NOMO-1 treated with dmso at 0.1 percent for 144 hours (cell line): Measurements from ENCODE around the gene METTL1.
"Not testable (repeated sequence)": the region's sequence is repeated elsewhere in the genome, so short reads cannot be mapped to it uniquely, and the experiment has no call there.

Source experiments
- DNase-seq: peaks from one replicate; lab custom pipeline; 2025; ENCODE audit not compliant: unreplicated experiment; lab: John Stamatoyannopoulos, UW

The METTL1 gene

GRCh38 chr12:57726151-57726883, 45.6 kb downstream of the METTL1 start:
- no peak for DNase-seq

- DNase-seq, result no peak
Measured at GRCh38 chr12:57725851-57726150, 46.1 kb downstream of the METTL1 start.

GRCh38 chr12:57724936-57725740, 46.8 kb downstream of the METTL1 start:
- no peak for DNase-seq

GRCh38 chr12:57724003-57724935, 47.6 kb downstream of the METTL1 start:
- DNase-seq, result no peak

- DNase-seq, result no peak
Measured at GRCh38 chr12:57723630-57723962, 48.3 kb downstream of the METTL1 start.

- no peak for DNase-seq
Measured at GRCh38 chr12:57722716-57723629, 48.9 kb downstream of the METTL1 start.

GRCh38 chr12:57721846-57722608, 49.9 kb downstream of the METTL1 start:
- not testable (repeated sequence) for DNase-seq

GRCh38 chr12:57720606-57721595, 51.0 kb downstream of the METTL1 start:
- no peak for DNase-seq

- DNase-seq, result no peak
Measured at GRCh38 chr12:57719777-57720605, 51.9 kb downstream of the METTL1 start.

- DNase-seq, result no peak
Measured at GRCh38 chr12:57718641-57719528, 53.0 kb downstream of the METTL1 start.
